HepG2 (cell line): ENCODE measurements around the gene CCDC97. TPM values are rescaled to one million over a fixed set of nuclear protein-coding genes. Genes with fewer than 3 reads are reported as not detected.

Source experiments
- ATAC-seq: fragments of 200-7000 bp; cut with Tn5 transposase; 3 replicates; pipeline ENCODE4 v1.9.1; 2020; ENCODE audit warnings: mild to moderate bottlenecking, moderate library complexity
- BruUV-seq: library from RNA; stranded (reverse); fragments of 400-500 nt; replicated peaks from 2 replicates; lab custom pipeline; 2021; lab: Mats Ljungman, UMichigan
- CTCF ChIA-PET: fragments of 300-600 bp; formaldehyde crosslinking; extraction: SDS; loops from one replicate; lab custom pipeline; 2021; ENCODE audit warnings: low total read pairs, inconsistent platforms, low intra/inter-chr PET ratio; lab: Yijun Ruan, JAX
- POLR2A ChIA-PET: fragments of 350-600 bp; sonication (Branson Sonifier 250); formaldehyde crosslinking; loops from one replicate; lab custom pipeline; 2020; ENCODE audit warnings: antibody characterized with exemption, inconsistent platforms; lab: Yijun Ruan, JAX
- DNase-seq: peaks from one replicate; pipeline ENCODE4 v3.0.0-alpha.2; 2015; ENCODE audit warnings: low spot score
- FAIRE-seq: peaks from 3 replicates; lab custom pipeline; 2011; peaks lifted over from hg19 to GRCh38; lab: Jason Lieb, UNC
- H2AFZ ChIP-seq: one replicate; pipeline ENCODE4 v1.6.1; 2011; ENCODE audit warnings: low read length, inconsistent platforms
- H3K27ac ChIP-seq: fragments of 300-600 bp; 3 replicates; pipeline ENCODE4 v1.8.0; 2011; ENCODE audit warnings: mixed run types, mild to moderate bottlenecking, mixed read lengths, low read length, inconsistent platforms; ENCODE audit not compliant: insufficient read depth; ENCODE audit errors: extremely low read length
- H3K27me3 ChIP-seq, 2 experiments: fragments of 200-600 bp in 1 of 2; 2 replicates in 1 of 2; 3 replicates in 1 of 2; pipeline versions ENCODE4 v1.6.0 to v1.8.0; 2011; ENCODE audit warnings: low read length in 2 of 2, mild to moderate bottlenecking in 2 of 2, moderate library complexity in 2 of 2, inconsistent platforms in 1 of 2; ENCODE audit not compliant: insufficient read depth in 2 of 2, control insufficient read depth in 1 of 2
- H3K36me3 ChIP-seq, 2 experiments: fragments of 200-600 bp in 1 of 2; replicated peaks in 1 of 2; 2 replicates in 1 of 2; 3 replicates in 1 of 2; pipeline versions ENCODE4 v1.5.1 to v1.8.0; 2011; ENCODE audit warnings: low read length in 2 of 2, inconsistent platforms in 1 of 2; ENCODE audit not compliant: insufficient read depth in 2 of 2, control insufficient read depth in 1 of 2
- H3K4me1 ChIP-seq: 2 replicates; pipeline ENCODE4 v1.5.1; 2012; ENCODE audit warnings: low read length, inconsistent platforms; ENCODE audit not compliant: insufficient read depth
- H3K4me2 ChIP-seq: 2 replicates; pipeline ENCODE4 v1.6.0; 2011; ENCODE audit warnings: low read depth, low read length, inconsistent platforms
- H3K4me3 ChIP-seq, 3 experiments: fragments of 200-600 bp in 1 of 3; sonication (generic), shearing (Covaris generic) in 1 of 3; replicated peaks in 1 of 3; 2 replicates each; pipeline ENCODE4 v1.5.1; 2011 to 2016; ENCODE audit warnings: low read length in 3 of 3, inconsistent platforms in 2 of 3, low read depth in 2 of 3, mild to moderate bottlenecking in 2 of 3, control low read depth in 1 of 3, mixed read lengths in 1 of 3; ENCODE audit not compliant: insufficient read depth in 1 of 3
- H3K79me2 ChIP-seq: one replicate; pipeline ENCODE4 v1.6.1; 2011; ENCODE audit warnings: low read length, inconsistent platforms; ENCODE audit not compliant: insufficient read depth
- H3K9ac ChIP-seq: 2 replicates; pipeline ENCODE4 v1.6.0; 2011; ENCODE audit warnings: mild to moderate bottlenecking, low read depth, low read length, inconsistent platforms; ENCODE audit not compliant: insufficient read depth
- H3K9me3 ChIP-seq: 2 replicates; pipeline ENCODE4 v1.5.1; 2012; ENCODE audit warnings: mild to moderate bottlenecking, low read length
- H4K20me1 ChIP-seq: 2 replicates; pipeline ENCODE4 v1.6.0; 2011; ENCODE audit warnings: inconsistent platforms, mild to moderate bottlenecking, low read length, moderate library complexity; ENCODE audit not compliant: insufficient read depth
- HDAC6 ChIP-seq: fragments of 200-600 bp; sonication (generic); IDR thresholded peaks from 2 replicates; pipeline ENCODE4 v1.7.0; 2017; ENCODE audit warnings: mild to moderate bottlenecking, antibody characterized with exemption, low read length, low read depth
- IKZF4 ChIP-seq: sonication (generic); formaldehyde crosslinking; IDR thresholded peaks from 2 replicates; pipeline ENCODE4 v1.5.1; 2020; ENCODE audit warnings: borderline replicate concordance, mild to moderate bottlenecking, low read depth, missing genetic modification reagents; ENCODE audit errors: not compliant biosample characterization
- KDM5B ChIP-seq: sonication (generic); formaldehyde crosslinking; IDR thresholded peaks from 2 replicates; pipeline ENCODE4 v1.4.0; 2020; ENCODE audit warnings: missing genetic modification reagents, mild to moderate bottlenecking, borderline replicate concordance
- PCBP2 ChIP-seq: fragments of 200-400 bp; formaldehyde crosslinking; optimal IDR thresholded peaks from 2 replicates; pipeline ENCODE3; 2018; ENCODE audit warnings: low read length, low read depth; ENCODE audit not compliant: poor library complexity, severe bottlenecking
- SOX13 ChIP-seq, 3 experiments: fragments of 450-650 bp in 1 of 3; sonication (generic) in 1 of 3; formaldehyde crosslinking in 1 of 3; IDR thresholded peaks in 2 of 3; conservative IDR thresholded peaks in 1 of 3; 2 replicates each; pipeline versions ENCODE4 v1.5.0 to v1.6.1; 2016 to 2020; ENCODE audit warnings: antibody characterized with exemption in 1 of 3, mild to moderate bottlenecking in 1 of 3, missing compliant biosample characterization in 1 of 3, missing genetic modification reagents in 1 of 3, moderate library complexity in 1 of 3
- SOX6 ChIP-seq, 2 experiments: fragments of 450-650 bp in 1 of 2; sonication (generic) in 1 of 2; formaldehyde crosslinking in 1 of 2; IDR thresholded peaks; 2 replicates each; pipeline versions ENCODE4 v1.4.0 to v1.6.1; 2017 to 2020; ENCODE audit warnings: antibody characterized with exemption in 1 of 2, mild to moderate bottlenecking in 1 of 2, missing genetic modification reagents in 1 of 2
- ZNF407 ChIP-seq: sonication (generic); formaldehyde crosslinking; IDR thresholded peaks from one replicate; pipeline ENCODE4 v1.5.1; 2020; ENCODE audit warnings: mild to moderate bottlenecking, missing genetic modification reagents; ENCODE audit errors: not compliant biosample characterization
- ZNF577 ChIP-seq: sonication (generic); formaldehyde crosslinking; IDR thresholded peaks from 2 replicates; pipeline ENCODE4 v1.4.0; 2020; ENCODE audit warnings: mild to moderate bottlenecking, low read depth, missing genetic modification reagents, borderline replicate concordance
- ZNF83 ChIP-seq: sonication (generic); formaldehyde crosslinking; IDR thresholded peaks from 2 replicates; pipeline ENCODE4 v1.4.0; 2020; ENCODE audit warnings: missing genetic modification reagents, mild to moderate bottlenecking, borderline replicate concordance
- WGBS: methylation state at CpG from one replicate; pipeline ENCODE4 v1.1.6; 2017; ENCODE audit warnings: low lambda C conversion rate; 5-methylcytosine and 5-hydroxymethylcytosine counted together
- in situ Hi-C: cut with HindIII; loops from 2 replicates; pipeline ENCODE4 v1.10.0; 2017; ENCODE audit warnings: low pct_unique_long_range_greater_than_20kb; ENCODE audit not compliant: extremely low pct_ligation_motif_present
- intact Hi-C: fragments of 100-400 bp; cut with micrococcal nuclease; formaldehyde crosslinking; loops from one replicate; pipeline ENCODE4 v1.10.0; 2022; ENCODE audit not compliant: unreplicated experiment
- polyA plus RNA-seq, 8 experiments: library from polyadenylated mRNA; depleted of rRNA in 3 of 8; stranded (reverse) in 7 of 8; unstranded in 1 of 8; fragments of >200 nt; fragmentation: Illumina TruSeq in 4 of 8; extraction: Trizol in 4 of 8; gene quantifications; 2 replicates each; pipeline versions ENCODE4 v1.2.1 to v1.2.3, GENCODE V29; 2011 to 2016; ENCODE audit warnings: low read depth in 4 of 8, missing spikeins in 1 of 8, mixed read lengths in 1 of 8; ENCODE audit not compliant: insufficient read depth in 1 of 8
- total RNA-seq, 5 experiments: library from RNA; depleted of rRNA; stranded (reverse); fragments of >200 nt; fragmentation: Illumina TruSeq; extraction: Trizol; gene quantifications; 2 replicates each; pipeline ENCODE4 v1.2.3, GENCODE V29; 2016; ENCODE audit warnings: low read depth in 1 of 5

The CCDC97 gene
- total and polyA plus RNA-seq, 2 of the 13 experiments (the other 11 are each of a cell fraction or from before 2014, with no cell fraction given): 6.2 to 7.3 TPM

- TF ChIP-seq IKZF4 (CRISPR knock-in tag): no peak
These were observed 15.6 kb upstream of the CCDC97 start (continued) for GRCh38 chr19:41294393-41294792.

GRCh38 chr19:41295499-41295898 lies 14.5 kb upstream of the CCDC97 start:
- H4K20me1 ChIP-seq: peaks cover 3% of the 10 kb centered on the region; the same call in 1 of the 2 replicates
- no TSS peak for BruUV-seq
- DNase-seq: no peak
- H3K27ac ChIP-seq: no peak overlapping the region
- no peak overlapping the region for H3K4me2 ChIP-seq
- H3K27me3 ChIP-seq: no peaks in the 10 kb centered on the region
- no peak overlapping the region for H3K4me3 ChIP-seq
- H3K9ac ChIP-seq: no peak overlapping the region
- H3K79me2 ChIP-seq: no peaks in the 10 kb centered on the region
- in situ Hi-C loops (no loop called here), intact Hi-C loops (no loop called here)
- ATAC-seq: no peak
- POLR2A ChIA-PET: interaction anchor here (2.1 kb wide), 1 partner anchor 32 kb away, joined by 4 read pairs; the partner anchor contains the start of gene HNRNPUL1
- TF ChIP-seq ZNF83 (no peak), HDAC6 (no peak), SOX6 (IDR thresholded peaks at IDR 0.05) (no peak), SOX6 (CRISPR knock-in tag; IDR thresholded peaks at IDR 0.05) (no peak), SOX13 (IDR thresholded peaks at IDR 0.05) (no peak), SOX13 (CRISPR knock-in tag; conservative IDR thresholded peaks at IDR 0.05 in 1 of 2, IDR thresholded peaks at IDR 0.05 in 1 of 2) (no peak), PCBP2 (no peak), ZNF577 (no peak), ZNF407 (no peak), KDM5B (CRISPR knock-in tag) (no peak)
- CTCF ChIA-PET: no interaction called here
- H3K4me1 ChIP-seq: no peaks in the 10 kb centered on the region
- no peaks in the 10 kb centered on the region for H3K9me3 ChIP-seq
- no peak for FAIRE-seq
- 90% methylated on average over 6 of the region's 6 CpGs for WGBS
- no peak overlapping the region for H2AFZ ChIP-seq
- peaks cover 53 to 100% of the 10 kb centered on the region in 2 experiments for H3K36me3 ChIP-seq
